ENCODE measurements around the gene ZNF148. TPM values are rescaled to one million over a fixed set of nuclear protein-coding genes. Genes with fewer than 3 reads are reported as not detected.

The ZNF148 gene
- total RNA-seq, 1 experiment from 2014 or later: 47.8 TPM

GRCh38 chr3:125220183-125220582 is 154.9 kb downstream of the ZNF148 start:
- Histone ChIP-seq H3K27ac (ENCODE audit: low read depth, low read length, poor library complexity, severe bottlenecking) (no peak overlapping the region), H3K36me3 (ENCODE audit: insufficient read depth, low read length, poor library complexity, severe bottlenecking) (no peaks in the 10 kb centered on the region), H3K4me1 (ENCODE audit: insufficient read depth, low read length, poor library complexity, severe bottlenecking) (no peaks in the 10 kb centered on the region), H3K9me3 (ENCODE audit: low read depth, low read length, poor library complexity, severe bottlenecking) (no peaks in the 10 kb centered on the region), H3K27me3 (replicated peaks; ENCODE audit: insufficient read depth, low read depth, low read length, poor library complexity) (no peaks in the 10 kb centered on the region), H3K4me3 (ENCODE audit: low read depth, low read length, poor library complexity, severe bottlenecking) (no peak overlapping the region)
- DNase-seq (ENCODE audit: low spot score): no peak
- no peak for TF ChIP-seq EZH2 (IDR thresholded peaks at IDR 0.05; ENCODE audit: borderline replicate concordance, low read depth, low read length, poor library complexity, severe bottlenecking)
- TF ChIP-seq, protein P1, sequence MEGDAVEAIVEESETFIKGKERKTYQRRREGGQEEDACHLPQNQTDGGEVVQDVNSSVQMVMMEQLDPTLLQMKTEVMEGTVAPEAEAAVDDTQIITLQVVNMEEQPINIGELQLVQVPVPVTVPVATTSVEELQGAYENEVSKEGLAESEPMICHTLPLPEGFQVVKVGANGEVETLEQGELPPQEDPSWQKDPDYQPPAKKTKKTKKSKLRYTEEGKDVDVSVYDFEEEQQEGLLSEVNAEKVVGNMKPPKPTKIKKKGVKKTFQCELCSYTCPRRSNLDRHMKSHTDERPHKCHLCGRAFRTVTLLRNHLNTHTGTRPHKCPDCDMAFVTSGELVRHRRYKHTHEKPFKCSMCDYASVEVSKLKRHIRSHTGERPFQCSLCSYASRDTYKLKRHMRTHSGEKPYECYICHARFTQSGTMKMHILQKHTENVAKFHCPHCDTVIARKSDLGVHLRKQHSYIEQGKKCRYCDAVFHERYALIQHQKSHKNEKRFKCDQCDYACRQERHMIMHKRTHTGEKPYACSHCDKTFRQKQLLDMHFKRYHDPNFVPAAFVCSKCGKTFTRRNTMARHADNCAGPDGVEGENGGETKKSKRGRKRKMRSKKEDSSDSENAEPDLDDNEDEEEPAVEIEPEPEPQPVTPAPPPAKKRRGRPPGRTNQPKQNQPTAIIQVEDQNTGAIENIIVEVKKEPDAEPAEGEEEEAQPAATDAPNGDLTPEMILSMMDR (conservative IDR thresholded peaks at IDR 0.05; ENCODE audit: low read depth, low read length): no peak
- intact Hi-C loops (cut with micrococcal nuclease; ENCODE audit: unreplicated experiment): no loop called here
- ChIA-PET CTCF (no interaction called here), POLR2A (ENCODE audit: low non-redundant PET) (no interaction called here)
- no TSS peak for BruUV-seq (replicated peaks)

GRCh38 chr3:125219261-125219701 is 155.8 kb downstream of the ZNF148 start:
- ChIA-PET CTCF (no interaction called here), POLR2A (ENCODE audit: low non-redundant PET) (no interaction called here)
- H3K27ac ChIP-seq (ENCODE audit: low read depth, low read length, poor library complexity, severe bottlenecking): no peak overlapping the region
- no peaks in the 10 kb centered on the region for H3K4me1 ChIP-seq (ENCODE audit: insufficient read depth, low read length, poor library complexity, severe bottlenecking)
- no peaks in the 10 kb centered on the region for H3K36me3 ChIP-seq (ENCODE audit: insufficient read depth, low read length, poor library complexity, severe bottlenecking)
- H3K4me3 ChIP-seq (ENCODE audit: low read depth, low read length, poor library complexity, severe bottlenecking): no peak overlapping the region
- intact Hi-C loops (cut with micrococcal nuclease; ENCODE audit: unreplicated experiment): no loop called here
- DNase-seq (ENCODE audit: low spot score): no peak
- no peaks in the 10 kb centered on the region for H3K27me3 ChIP-seq (replicated peaks; ENCODE audit: insufficient read depth, low read depth, low read length, poor library complexity)
- no peak for TF ChIP-seq EZH2 (IDR thresholded peaks at IDR 0.05; ENCODE audit: borderline replicate concordance, low read depth, low read length, poor library complexity, severe bottlenecking)
- TF ChIP-seq, protein P1 (conservative IDR thresholded peaks at IDR 0.05; ENCODE audit: low read depth, low read length): no peak
- H3K9me3 ChIP-seq (ENCODE audit: low read depth, low read length, poor library complexity, severe bottlenecking): no peaks in the 10 kb centered on the region
- no TSS peak for BruUV-seq (replicated peaks)

DNA sequence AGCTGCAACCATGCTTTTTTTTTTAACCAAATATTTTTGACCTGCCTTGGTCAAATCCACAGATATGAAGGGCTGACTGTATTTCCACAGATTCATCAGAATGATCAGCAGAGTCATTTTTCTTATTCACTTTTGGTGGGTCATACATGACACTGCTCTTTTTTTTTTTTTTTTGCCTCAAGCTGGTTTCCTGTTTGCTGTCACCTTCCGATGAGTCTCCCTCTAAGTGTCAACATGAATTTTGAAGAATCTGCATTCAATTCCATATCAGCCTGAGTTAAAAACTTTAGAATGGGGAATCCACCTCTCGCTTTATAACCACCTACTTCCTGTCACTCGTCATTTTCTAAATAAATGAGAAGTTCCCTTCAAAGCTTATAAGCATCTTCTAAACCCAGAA is 160.4 kb downstream of the ZNF148 start:
- ChIA-PET POLR2A (ENCODE audit: low non-redundant PET) (no interaction called here), CTCF (no interaction called here)
- no peaks in the 10 kb centered on the region for H3K36me3 ChIP-seq (ENCODE audit: insufficient read depth, low read length, poor library complexity, severe bottlenecking)
- H3K9me3 ChIP-seq (ENCODE audit: low read depth, low read length, poor library complexity, severe bottlenecking): no peaks in the 10 kb centered on the region
- TF ChIP-seq EZH2 (IDR thresholded peaks at IDR 0.05; ENCODE audit: borderline replicate concordance, low read depth, low read length, poor library complexity, severe bottlenecking): no peak
- TF ChIP-seq, protein P1 (conservative IDR thresholded peaks at IDR 0.05; ENCODE audit: low read depth, low read length): no peak
- peaks cover 18% of the 10 kb centered on the region for H3K4me1 ChIP-seq (ENCODE audit: insufficient read depth, low read length, poor library complexity, severe bottlenecking)
- H3K4me3 ChIP-seq (ENCODE audit: low read depth, low read length, poor library complexity, severe bottlenecking): no peak overlapping the region
- intact Hi-C loops (cut with micrococcal nuclease; ENCODE audit: unreplicated experiment): no loop called here
- BruUV-seq (replicated peaks): no TSS peak
- no peaks in the 10 kb centered on the region for H3K27me3 ChIP-seq (replicated peaks; ENCODE audit: insufficient read depth, low read depth, low read length, poor library complexity)
- H3K27ac ChIP-seq (ENCODE audit: low read depth, low read length, poor library complexity, severe bottlenecking): no peak overlapping the region
- DNase-seq (ENCODE audit: low spot score): no peak
